Astrocyte (in vitro differentiated cells and primary cell): ENCODE measurements around the gene GIT2. TPM values are rescaled to one million over a fixed set of nuclear protein-coding genes. Genes with fewer than 3 reads are reported as not detected.

ENCODE experiments used
- DNase-seq: peaks from one replicate; pipeline ENCODE4 v3.0.0-alpha.2; 2010; ENCODE audit warnings: low read depth
- FAIRE-seq: peaks from 2 replicates; lab custom pipeline; 2011; peaks lifted over from hg19 to GRCh38; lab: Jason Lieb, UNC
- H2AFZ ChIP-seq: 2 replicates; pipeline ENCODE4 v1.6.0; 2012; ENCODE audit warnings: low read depth, low read length, inconsistent platforms
- H3K27ac ChIP-seq: 2 replicates; pipeline ENCODE4 v1.5.1; 2011; ENCODE audit warnings: low read depth, low read length, inconsistent platforms
- H3K27me3 ChIP-seq: 2 replicates; pipeline ENCODE4 v1.6.0; 2011; ENCODE audit warnings: low read length, inconsistent platforms; ENCODE audit not compliant: insufficient read depth
- H3K36me3 ChIP-seq: 2 replicates; pipeline ENCODE4 v1.5.1; 2011; ENCODE audit warnings: low read length, inconsistent platforms; ENCODE audit not compliant: insufficient read depth
- H3K4me1 ChIP-seq: 2 replicates; pipeline ENCODE4 v1.5.1; 2011; ENCODE audit warnings: low read length, inconsistent platforms; ENCODE audit not compliant: insufficient read depth
- H3K4me2 ChIP-seq: 2 replicates; pipeline ENCODE4 v1.6.0; 2012; ENCODE audit warnings: low read length, inconsistent platforms
- H3K4me3 ChIP-seq: 2 replicates; pipeline ENCODE4 v1.5.1; 2011; ENCODE audit warnings: low read depth, mild to moderate bottlenecking, low read length, inconsistent platforms; ENCODE audit not compliant: insufficient read depth
- H3K79me2 ChIP-seq: 2 replicates; pipeline ENCODE4 v1.6.0; 2012; ENCODE audit warnings: mild to moderate bottlenecking, low read length, inconsistent platforms; ENCODE audit not compliant: insufficient read depth
- H3K9ac ChIP-seq: 2 replicates; pipeline ENCODE4 v1.6.0; 2012; ENCODE audit warnings: mild to moderate bottlenecking, low read length, inconsistent platforms
- H3K9me3 ChIP-seq: 2 replicates; pipeline ENCODE4 v1.5.1; 2012; ENCODE audit warnings: low read depth, mild to moderate bottlenecking, low read length, inconsistent platforms; ENCODE audit not compliant: insufficient read depth
- H4K20me1 ChIP-seq: 2 replicates; pipeline ENCODE4 v1.6.0; 2012; ENCODE audit warnings: low read length, inconsistent platforms; ENCODE audit not compliant: insufficient read depth
- H3K27ac Mint-ChIP-seq: one replicate; pipeline ENCODE4 v1.8.0; 2021; ENCODE audit warnings: mild to moderate bottlenecking, mixed read lengths; ENCODE audit not compliant: unreplicated experiment
- H3K27me3 Mint-ChIP-seq: one replicate; pipeline ENCODE4 v1.8.0; 2021; ENCODE audit warnings: low read depth, mixed read lengths; ENCODE audit not compliant: unreplicated experiment
- H3K36me3 Mint-ChIP-seq: one replicate; pipeline ENCODE4 v1.8.0; 2021; ENCODE audit warnings: low read depth, mixed read lengths; ENCODE audit not compliant: unreplicated experiment
- H3K4me1 Mint-ChIP-seq: one replicate; pipeline ENCODE4 v1.8.0; 2021; ENCODE audit warnings: low read depth, mixed read lengths; ENCODE audit not compliant: unreplicated experiment
- H3K4me3 Mint-ChIP-seq: one replicate; pipeline ENCODE4 v1.8.0; 2021; ENCODE audit warnings: mild to moderate bottlenecking, moderate library complexity, mixed read lengths; ENCODE audit not compliant: unreplicated experiment
- H3K9me3 Mint-ChIP-seq: one replicate; pipeline ENCODE4 v1.8.0; 2021; ENCODE audit warnings: mild to moderate bottlenecking, mixed read lengths; ENCODE audit not compliant: unreplicated experiment
- EZH2 ChIP-seq: IDR thresholded peaks from 2 replicates; pipeline ENCODE4 v1.6.1; 2012; ENCODE audit warnings: mild to moderate bottlenecking, low read length, inconsistent platforms; ENCODE audit not compliant: insufficient read depth
- total RNA-seq: library from RNA; stranded (reverse); gene quantifications from 2 replicates; pipeline ENCODE4 v1.2.1, GENCODE V29; 2021
- TF ChIP-seq, protein P1 (sequence below): IDR thresholded peaks from 2 replicates; pipeline ENCODE4 v1.5.1; 2011; ENCODE audit warnings: low read depth, mild to moderate bottlenecking, inconsistent platforms, low read length, moderate library complexity; ENCODE audit not compliant: insufficient read depth

GIT2 gene
- total RNA-seq, 1 donor from 2014 or later = 33.4 TPM

DNA sequence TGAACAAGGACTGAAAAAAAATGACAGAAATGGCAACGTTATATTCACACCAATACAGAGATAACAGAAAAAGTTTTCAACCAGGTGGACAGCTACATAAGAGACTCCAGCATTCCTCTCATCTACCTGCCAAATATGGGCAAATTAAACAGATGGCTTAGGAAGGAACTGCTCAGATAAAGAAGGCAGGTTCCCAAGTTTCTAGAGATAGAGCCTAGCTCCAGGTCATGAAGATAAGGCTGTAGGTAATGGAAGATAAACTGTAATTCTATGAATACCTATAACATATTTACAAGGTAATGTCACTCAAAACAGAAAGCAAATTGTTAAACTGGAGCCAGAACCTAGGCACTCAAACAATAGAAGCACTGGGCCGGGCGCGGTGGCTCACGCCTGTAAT lies 42.5 kb downstream of the GIT2 start:
- Histone ChIP-seq H4K20me1 (no peaks in the 10 kb centered on the region), H3K4me1 (peaks cover 42% of the 10 kb centered on the region), H3K79me2 (no peaks in the 10 kb centered on the region), H3K27me3 (no peaks in the 10 kb centered on the region), H3K9ac (no peak overlapping the region), H2AFZ (no peak overlapping the region), H3K27ac (no peak overlapping the region), H3K36me3 (peaks cover 17% of the 10 kb centered on the region), H3K4me2 (no peak overlapping the region), H3K4me3 (no peak overlapping the region), H3K9me3 (no peaks in the 10 kb centered on the region)
- Mint-ChIP-seq H3K36me3 (peaks cover 27% of the 10 kb centered on the region), H3K4me3 (no peak overlapping the region), H3K4me1 (peaks cover 44% of the 10 kb centered on the region), H3K27me3 (no peaks in the 10 kb centered on the region), H3K9me3 (no peaks in the 10 kb centered on the region), H3K27ac (no peak overlapping the region)
- TF ChIP-seq EZH2 = no peak
- TF ChIP-seq, protein P1, sequence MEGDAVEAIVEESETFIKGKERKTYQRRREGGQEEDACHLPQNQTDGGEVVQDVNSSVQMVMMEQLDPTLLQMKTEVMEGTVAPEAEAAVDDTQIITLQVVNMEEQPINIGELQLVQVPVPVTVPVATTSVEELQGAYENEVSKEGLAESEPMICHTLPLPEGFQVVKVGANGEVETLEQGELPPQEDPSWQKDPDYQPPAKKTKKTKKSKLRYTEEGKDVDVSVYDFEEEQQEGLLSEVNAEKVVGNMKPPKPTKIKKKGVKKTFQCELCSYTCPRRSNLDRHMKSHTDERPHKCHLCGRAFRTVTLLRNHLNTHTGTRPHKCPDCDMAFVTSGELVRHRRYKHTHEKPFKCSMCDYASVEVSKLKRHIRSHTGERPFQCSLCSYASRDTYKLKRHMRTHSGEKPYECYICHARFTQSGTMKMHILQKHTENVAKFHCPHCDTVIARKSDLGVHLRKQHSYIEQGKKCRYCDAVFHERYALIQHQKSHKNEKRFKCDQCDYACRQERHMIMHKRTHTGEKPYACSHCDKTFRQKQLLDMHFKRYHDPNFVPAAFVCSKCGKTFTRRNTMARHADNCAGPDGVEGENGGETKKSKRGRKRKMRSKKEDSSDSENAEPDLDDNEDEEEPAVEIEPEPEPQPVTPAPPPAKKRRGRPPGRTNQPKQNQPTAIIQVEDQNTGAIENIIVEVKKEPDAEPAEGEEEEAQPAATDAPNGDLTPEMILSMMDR = no peak
- no peak for DNase-seq
- FAIRE-seq = peak; percentile 41

DNA sequence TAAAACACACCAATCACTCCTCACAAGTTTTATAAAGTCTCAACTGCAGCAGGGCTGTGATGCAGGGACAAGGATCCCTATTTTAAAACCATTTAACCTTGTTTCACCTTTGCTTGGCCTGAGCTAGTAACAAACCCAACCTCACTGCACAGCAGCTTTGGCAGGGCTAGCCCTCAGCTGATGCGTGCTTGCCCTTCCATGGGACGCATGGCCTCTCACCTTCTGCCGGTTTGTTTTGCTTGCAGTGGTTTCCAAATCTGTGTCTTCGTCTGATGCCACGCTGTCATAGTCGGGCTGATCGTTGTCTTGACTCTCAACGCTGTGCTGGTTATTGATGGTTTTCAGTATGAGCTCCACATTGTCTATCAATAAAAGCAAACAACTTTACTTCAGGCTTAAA lies 43.3 kb downstream of the GIT2 start:
- H3K4me2 ChIP-seq = peak overlapping the region; percentile 82
- H3K27ac ChIP-seq = peak overlapping the region; percentile 95
- Mint-ChIP-seq H3K27ac (no peak overlapping the region), H3K27me3 (no peaks in the 10 kb centered on the region), H3K4me3 (no peak overlapping the region), H3K9me3 (no peaks in the 10 kb centered on the region), H3K4me1 (peaks cover 50% of the 10 kb centered on the region), H3K36me3 (peaks cover 24% of the 10 kb centered on the region)
- TF ChIP-seq, protein P1 = no peak
- no peak overlapping the region for H3K4me3 ChIP-seq
- H3K9ac ChIP-seq = no peak overlapping the region
- no peak overlapping the region for H2AFZ ChIP-seq
- H3K36me3 ChIP-seq = peaks cover 20% of the 10 kb centered on the region
- no peak for DNase-seq
- no peaks in the 10 kb centered on the region for H3K9me3 ChIP-seq
- FAIRE-seq = no peak
- no peaks in the 10 kb centered on the region for H3K27me3 ChIP-seq
- peaks cover 50% of the 10 kb centered on the region for H3K4me1 ChIP-seq
- no peaks in the 10 kb centered on the region for H4K20me1 ChIP-seq
- H3K79me2 ChIP-seq = no peaks in the 10 kb centered on the region

DNA sequence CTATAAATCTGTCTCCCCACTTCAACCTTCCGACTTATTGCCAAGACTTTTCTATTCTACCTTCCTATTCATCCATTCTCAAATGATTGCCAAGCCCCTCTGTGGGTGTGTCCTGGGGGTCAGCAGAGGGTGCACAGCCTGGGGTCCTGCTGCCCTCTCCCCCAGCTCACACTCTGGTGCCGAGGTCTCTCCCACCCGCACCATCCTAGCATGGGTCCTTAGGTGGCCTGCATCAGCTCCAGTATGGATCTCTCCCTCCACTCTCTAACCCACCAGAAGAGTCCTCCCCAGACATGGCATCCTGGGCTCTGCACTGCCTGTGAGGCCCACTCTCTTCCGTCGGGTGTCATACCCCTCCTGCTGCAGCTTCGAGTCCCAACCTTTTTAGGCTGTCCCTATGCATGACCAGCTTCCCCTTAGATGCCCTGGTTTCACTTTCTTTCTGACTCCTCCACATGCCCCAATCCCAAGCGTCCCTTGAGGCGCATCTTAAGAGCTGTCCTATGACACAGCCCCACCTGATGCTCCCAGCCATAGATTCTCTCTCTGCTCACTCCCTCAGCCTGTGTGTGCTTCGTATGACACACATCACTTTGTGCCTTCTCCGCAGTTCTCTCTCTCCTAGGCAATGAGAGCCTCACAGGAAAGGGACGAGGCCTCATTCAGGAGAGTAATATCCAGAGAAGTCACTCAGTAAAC lies 43.9 kb downstream of the GIT2 start:
- FAIRE-seq (no peak), DNase-seq (no peak)
- Histone ChIP-seq H3K9me3 (no peaks in the 10 kb centered on the region), H3K4me1 (peaks cover 56% of the 10 kb centered on the region), H3K4me2 (peak overlapping the region; percentile 82), H3K27ac (peak overlapping the region; percentile 95), H4K20me1 (no peaks in the 10 kb centered on the region), H3K79me2 (no peaks in the 10 kb centered on the region), H3K9ac (peak overlapping the region; percentile 78), H2AFZ (no peak overlapping the region), H3K36me3 (peaks cover 20% of the 10 kb centered on the region), H3K4me3 (peak overlapping the region; percentile 8), H3K27me3 (no peaks in the 10 kb centered on the region)
- H3K27ac Mint-ChIP-seq = peak overlapping the region; percentile 83
- H3K4me1 Mint-ChIP-seq = peaks cover 56% of the 10 kb centered on the region
- TF ChIP-seq EZH2 = no peak
- TF ChIP-seq, protein P1 = no peak
- no peaks in the 10 kb centered on the region for H3K9me3 Mint-ChIP-seq
- H3K36me3 Mint-ChIP-seq = peaks cover 26% of the 10 kb centered on the region
- peak overlapping the region; percentile 60 for H3K4me3 Mint-ChIP-seq
- no peaks in the 10 kb centered on the region for H3K27me3 Mint-ChIP-seq
